ENCODE measurements around the gene RBM23. TPM values are rescaled to one million over a fixed set of nuclear protein-coding genes. Genes with fewer than 3 reads are reported as not detected.

The RBM23 gene
- total and polyA plus RNA-seq, 9 of the 15 experiments (the other 6 are each of a cell fraction or from before 2014, with no cell fraction given) = 46.0 to 102 (median 58.5) TPM

GRCh38 chr14:22847661-22848341 is 71.1 kb downstream of the RBM23 start (continued):
- TF ChIP-seq ZNF407 (IDR thresholded peaks at IDR 0.05; ENCODE audit: low read depth) = no peak
- TF ChIP-seq SMARCB1 (IDR thresholded peaks at IDR 0.05; ENCODE audit: insufficient read length, low read depth) = no peak
- no peak for TF ChIP-seq ETV1 (tag; conservative IDR thresholded peaks at IDR 0.05; ENCODE audit: low read depth)

All from K562 (cell line).